Activated CD8-positive, alpha-beta memory T cell treated with anti-CD3 and anti-CD28 coated beads, Interleukin-2, amount 50 U/mL, for 24 hours (primary cell): ENCODE data around the gene BUB1B.

ENCODE experiments used
- DNase-seq: peaks from one replicate; pipeline ENCODE4 v3.0.0-alpha.2; 2020; ENCODE audit errors: extremely low read depth

Gene BUB1B

DNA sequence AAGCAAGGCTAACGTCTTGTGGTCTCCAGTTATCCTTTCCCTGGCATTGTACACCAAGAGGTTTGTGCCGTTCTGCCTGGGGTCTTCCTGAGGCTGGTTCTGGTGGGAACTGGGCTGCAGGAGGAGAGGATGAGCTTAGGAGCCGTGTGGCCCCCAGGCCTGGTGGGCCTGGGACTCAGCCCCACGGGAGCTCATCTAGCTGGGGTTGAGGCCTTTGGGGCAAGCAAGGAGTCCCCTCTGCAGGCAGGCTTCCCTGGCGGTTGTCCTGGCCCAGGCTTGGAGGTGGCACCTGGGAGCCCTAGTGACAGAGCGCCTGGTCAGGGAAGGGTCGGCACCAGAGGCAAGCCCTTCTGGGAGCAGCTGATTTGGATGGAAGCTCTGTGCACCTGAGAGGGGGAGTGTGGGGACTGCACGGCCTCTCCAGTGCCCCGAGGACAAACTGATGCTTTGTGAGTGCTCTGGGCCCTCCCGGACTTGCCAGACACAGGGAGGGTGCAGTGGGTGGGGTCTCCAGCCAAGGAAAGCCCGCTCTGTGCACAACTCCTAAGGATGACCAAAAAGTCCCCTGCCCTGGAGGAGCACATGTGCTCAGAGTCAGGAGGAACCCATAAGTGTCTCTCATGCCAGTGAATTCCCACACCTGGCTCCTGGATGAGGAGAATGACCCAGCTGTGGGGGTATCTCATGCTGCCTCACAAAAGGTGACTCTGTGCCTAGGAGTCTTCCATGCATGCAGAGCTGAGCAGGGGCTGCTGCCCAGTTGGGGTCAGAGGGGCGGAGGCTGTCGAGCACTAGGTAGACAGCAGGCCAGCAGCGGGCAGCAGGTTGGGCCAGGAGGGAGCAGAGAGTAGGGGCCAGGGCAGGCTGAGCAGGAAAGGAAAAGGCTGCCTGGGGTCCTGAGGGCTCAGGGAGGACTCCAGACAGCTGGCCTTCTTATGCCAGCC lies 80.7 kb downstream of the BUB1B start:
- DNase-seq = no peak

DNA sequence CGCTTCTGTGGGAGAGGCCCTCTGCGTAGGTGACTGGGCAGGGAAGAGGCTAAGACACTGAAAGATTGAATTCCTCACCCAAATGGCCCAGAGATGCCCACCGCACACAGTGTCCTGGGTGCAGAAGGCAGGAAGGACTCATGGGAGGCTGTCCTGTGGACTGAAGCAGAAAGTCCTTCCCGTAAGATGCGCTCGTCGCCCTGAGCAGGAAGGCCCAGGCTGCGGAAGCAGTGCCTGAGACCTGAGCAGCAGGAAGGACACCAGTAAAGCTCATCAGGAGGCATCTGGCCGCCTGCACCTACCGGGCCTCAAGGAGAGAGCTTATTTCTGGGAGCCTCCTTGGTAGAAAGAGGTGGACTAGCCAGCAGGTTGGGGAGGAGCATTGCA lies 81.3 kb downstream of the BUB1B start:
- DNase-seq = no peak

DNA sequence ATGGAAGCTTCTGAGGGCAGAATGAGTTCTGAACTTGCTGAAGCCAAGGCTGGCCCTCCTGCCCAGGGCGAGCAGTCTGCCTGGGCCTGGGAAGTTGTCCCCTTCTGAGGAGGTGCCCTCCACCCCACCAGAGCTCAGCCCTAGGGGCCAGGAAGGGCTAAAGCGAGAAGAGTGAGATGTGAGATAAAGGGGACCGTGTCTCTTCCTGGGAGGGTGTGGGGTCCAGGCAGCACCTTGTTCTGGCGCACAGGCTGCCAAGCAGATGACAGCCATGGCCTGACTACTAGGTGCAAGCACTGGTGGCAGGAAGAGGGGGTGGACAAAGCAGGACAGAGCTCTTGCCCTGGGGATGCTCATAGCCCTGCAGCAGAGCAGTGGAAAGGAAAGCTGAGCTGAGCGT lies 81.7 kb downstream of the BUB1B start:
- no peak for DNase-seq

DNA sequence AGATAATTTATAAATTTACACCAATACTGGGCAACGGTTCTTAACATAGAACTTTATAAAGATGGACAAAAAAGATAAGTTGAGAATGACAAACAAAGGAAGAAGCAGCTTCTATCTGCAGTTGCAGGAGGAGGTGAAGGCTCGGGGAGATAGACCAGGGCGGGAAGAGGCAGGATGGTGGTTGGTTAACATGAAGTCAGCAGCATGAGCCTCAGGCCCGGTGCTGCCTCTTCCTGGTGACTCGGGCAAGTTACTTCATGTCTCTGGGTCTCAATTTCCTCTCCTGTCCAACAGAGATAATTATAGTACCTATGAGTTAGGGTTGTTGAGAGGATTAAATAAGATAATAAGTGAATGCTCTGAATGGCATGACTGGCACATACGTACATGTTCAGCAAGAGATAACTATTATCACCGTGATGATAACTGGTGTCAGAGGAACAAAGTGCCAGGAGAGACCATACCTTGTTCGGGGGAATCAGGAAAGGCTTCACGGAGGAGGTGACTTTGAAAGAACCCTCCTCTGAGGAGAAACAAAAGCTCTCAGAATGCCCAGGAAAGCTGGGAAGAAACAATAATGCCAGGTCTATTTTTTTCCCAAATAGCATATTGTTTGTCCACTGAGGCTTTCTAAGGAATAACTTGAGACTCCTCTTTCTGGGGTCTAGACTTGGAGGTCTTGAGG lies 82.4 kb downstream of the BUB1B start:
- DNase-seq = no peak

DNA sequence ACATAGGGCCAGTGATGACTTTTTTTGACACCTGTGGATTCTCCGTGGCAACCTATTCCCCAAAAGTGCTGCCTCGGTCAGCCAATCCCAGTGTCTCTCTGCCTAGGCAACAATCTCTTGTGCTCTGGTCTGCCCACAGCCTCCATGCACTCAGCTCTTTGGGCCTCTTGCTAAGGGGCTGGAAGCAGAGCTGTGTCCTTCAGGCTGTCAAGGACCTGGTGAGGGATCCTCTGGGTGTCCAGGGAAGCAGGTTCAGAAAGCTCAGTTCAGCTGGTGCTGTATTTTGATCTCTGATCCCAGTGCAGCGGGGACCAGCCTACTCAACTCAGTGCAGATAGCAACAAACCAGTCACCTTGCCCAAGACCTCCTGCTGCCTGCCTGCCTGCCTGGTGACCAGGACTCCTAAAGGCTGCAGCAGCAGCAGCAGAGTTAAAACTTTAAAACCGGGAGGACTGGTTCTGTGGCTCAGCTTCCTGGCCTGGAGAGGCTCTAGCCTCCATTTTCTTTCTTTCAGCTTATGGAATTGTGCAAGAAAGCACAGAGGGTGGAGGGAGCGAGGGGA lies 84.2 kb downstream of the BUB1B start:
- no peak for DNase-seq

DNA sequence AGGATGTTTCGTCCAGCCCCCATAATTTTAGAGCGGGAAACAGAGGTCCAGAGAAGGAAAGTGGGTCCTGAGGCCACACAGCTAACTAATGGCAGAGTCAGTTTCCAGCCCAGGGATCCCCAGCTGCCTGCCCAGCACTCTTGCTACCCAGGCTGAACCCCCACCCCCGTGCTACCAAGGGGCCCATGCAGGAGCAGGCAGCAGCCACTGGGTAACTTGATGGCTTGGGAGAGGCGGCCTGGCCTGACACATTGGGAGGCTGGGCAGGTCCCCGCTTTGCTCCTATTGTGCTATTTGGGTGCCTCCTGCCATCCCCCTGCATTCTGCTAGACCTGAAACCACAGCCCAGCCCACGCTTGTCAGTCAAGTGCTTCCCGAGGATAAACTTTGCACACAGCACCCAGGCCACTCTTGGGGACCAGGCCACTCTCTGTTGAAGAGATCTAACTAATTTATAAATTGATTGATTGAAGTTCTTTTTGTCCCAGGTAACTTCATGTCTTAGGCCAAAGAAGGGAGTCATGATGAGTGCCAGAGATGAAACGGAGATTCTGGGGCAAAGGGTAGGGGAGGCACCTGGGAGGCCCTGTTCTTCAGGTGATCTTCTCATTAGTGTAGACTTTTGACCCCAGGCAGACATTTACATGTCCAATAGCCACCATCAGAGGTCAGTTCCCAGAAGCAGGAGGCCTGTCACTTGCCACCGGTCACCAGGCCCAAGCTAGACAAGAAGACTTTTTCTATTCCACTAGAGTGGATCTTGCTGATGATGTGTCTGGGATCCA lies 85.0 kb downstream of the BUB1B start:
- no peak for DNase-seq

DNA sequence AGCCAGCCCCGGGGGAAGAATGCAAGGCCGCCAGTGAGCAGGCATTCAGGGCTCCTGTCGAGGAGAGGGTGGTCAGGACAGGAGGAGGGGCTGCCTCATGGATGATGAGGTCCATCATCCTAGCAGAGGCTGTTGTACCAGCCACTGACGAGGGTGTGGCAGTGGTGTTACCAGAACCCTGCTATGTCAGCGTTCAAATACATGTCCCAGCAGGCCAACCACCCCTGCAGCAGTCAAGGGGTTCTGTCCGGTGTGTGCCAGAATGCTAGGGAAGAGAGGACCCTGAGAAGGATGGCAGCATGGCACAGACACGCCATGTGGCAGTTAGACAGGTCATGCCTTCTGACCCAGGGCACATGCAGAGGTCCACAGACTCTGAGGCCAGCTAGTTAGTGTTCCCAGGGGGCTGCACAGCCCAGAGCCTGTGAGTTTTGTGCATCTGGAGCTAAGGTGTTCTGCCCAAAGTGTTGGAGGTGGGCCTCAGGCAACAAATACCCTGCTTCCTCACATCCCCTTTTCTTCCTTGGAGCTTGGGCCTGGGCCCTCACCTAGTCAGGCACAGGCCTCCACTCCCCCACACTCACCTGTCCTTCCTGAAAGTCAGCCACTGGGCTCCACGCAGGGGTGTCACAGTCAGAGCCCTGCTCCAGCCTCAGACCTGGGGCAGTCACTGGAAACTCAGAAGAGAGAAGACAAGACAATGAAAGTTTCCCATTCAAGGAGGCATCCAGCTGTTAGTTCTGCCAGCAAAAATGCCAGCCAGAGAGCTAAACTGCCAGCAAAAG lies 85.8 kb downstream of the BUB1B start:
- no peak for DNase-seq

DNA sequence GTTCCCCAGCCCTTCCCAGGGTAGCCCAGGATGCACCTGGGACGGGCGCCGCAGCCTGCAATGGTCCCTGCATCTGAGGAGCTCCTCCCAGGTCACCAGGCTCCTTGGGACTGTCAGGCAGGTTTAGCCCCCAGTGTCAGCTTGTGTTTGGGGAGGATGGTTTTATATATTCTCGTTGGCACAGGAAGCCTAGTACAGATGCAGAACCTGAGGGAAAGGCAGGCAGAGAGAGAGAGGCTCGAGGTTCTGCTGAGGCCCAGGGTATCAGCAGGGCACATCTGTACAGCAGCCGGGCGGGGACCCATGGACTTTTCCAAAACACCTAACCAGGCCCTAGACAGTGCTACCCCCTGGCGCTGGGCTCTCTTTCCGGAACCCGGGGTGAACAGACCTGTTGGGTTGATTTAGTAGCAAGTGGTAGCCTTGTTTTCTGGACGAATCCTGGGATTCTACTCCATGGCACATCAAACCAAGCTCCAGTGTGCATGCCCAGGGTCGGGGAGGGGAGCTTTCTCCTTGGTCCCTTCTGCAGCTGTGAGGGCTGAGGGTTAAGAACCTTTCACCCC lies 86.6 kb downstream of the BUB1B start:
- DNase-seq = no peak

DNA sequence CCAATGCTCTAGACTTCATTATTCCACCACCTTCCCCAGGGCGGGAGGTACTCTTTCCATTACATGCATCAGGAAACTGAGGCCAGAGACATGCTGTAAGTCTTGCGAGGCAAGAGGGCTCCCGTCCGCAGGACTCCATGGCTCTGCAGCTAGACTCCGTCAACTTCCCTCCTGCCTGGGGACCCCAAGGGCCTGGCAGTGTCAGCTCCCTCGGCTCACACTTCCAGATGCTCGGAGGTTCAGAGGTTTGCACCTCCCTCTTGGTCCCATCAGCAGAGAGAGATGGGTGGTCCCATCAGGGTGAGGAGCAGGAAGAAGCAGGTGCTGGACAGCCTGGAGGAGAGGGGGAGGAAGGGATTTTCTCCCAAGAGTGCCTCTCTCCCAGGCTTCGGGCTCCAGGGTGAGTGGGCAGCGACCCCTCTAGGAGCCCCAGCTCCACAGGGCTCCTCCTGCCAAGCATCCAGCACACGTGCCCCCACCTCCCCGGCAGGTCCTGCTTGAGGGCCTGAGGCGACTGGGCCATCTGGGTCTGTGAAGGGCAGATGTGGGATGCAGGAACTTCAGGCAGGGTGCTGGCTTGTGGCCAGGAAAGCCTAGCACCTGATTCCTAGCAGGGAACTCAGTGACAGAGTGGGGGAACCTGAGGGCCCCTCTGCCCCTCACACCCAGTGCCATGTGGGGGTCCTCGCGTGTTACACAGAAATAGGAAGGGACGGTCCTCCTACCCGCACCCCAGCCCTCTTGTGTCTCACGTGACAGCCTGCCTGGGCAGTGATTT lies 87.3 kb downstream of the BUB1B start:
- no peak for DNase-seq

DNA sequence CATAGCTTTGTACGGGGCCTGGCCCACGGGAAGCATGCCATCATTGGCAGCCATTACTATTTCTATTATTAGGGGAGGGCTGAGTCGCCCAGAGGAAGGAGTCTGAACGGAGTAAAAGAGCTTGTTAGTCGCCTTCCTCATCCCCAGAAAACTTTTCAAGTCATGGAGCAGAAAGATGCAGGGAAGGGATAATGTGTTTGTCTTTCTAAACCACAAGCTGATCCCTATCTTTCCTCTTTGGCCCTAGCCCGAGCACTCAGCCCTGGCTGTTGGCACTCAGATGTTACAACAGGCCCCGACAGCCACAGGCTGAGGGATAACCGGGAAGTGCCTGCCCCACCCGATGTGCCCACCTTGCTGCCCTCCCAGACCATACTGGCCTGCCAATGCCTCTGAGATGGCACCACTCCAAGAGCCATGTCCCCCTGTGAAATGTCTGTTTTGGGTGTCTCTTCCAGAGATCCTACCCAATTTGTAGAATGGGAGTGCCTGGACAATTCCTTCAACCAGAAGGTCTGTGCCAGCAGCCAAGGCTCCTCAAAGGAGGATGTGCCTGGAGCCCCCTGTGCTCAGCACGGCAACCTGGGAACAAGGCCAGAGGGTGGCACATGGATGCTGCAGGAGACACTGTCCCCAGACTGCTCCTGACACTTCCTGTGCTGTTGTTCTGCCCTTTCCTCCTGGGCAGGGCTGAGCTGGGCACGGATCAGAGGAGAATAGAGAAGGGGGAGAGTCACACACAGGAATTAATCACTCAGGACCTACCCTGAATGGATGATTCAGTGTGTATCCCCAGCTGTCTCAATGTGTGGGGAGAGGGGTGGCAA lies 88.8 kb downstream of the BUB1B start:
- no peak for DNase-seq

DNA sequence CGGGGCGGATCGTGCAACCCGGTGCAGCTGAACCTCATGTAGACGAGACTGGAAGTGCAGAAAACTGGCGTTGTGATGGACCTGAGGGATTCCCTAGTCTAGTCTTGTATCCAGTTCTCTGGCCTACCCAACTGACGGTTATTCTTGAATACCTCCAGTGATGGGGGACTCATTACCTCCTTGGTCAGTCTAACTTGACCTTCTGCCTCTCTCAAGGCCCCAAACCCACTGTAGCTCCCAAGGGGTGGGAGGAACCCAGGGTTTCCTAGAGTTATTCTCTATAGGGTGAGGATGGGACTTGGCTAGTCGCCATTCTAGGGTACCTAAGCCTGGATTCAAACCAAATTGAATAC lies 89.4 kb downstream of the BUB1B start:
- no peak for DNase-seq

DNA sequence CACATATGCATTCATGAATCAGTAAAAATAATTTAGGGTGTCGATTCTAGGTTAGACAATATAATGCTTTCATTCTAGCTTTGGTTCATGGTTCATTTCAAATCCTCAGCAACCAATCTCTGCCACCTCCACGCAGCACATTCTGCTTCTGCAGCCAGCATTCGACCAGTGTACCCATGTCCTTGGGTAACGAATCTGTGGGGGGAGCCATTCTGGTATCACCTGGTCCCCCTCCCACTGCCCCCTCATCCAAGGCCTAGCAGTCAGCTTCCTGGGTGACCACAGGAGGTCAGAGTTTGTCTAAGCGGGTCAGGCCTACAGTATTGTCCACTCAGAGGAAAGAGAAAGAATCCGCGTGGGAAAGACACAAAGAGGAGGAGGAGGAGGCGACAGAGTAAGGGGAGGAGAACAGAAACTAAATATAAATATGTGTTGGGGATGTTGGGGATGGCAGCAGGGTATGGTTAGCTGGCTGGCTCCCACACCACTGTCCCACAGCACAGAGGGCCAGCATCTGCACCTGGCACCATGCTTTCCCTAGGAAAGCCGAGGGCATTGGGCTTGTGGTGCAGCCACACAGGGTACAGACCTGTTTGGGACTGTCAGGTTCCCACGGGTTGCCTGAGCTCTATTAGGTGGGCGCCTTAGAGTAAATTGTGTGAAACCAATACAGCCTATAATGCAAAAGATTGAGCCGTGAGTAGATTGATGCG lies 90.1 kb downstream of the BUB1B start:
- no peak for DNase-seq

DNA sequence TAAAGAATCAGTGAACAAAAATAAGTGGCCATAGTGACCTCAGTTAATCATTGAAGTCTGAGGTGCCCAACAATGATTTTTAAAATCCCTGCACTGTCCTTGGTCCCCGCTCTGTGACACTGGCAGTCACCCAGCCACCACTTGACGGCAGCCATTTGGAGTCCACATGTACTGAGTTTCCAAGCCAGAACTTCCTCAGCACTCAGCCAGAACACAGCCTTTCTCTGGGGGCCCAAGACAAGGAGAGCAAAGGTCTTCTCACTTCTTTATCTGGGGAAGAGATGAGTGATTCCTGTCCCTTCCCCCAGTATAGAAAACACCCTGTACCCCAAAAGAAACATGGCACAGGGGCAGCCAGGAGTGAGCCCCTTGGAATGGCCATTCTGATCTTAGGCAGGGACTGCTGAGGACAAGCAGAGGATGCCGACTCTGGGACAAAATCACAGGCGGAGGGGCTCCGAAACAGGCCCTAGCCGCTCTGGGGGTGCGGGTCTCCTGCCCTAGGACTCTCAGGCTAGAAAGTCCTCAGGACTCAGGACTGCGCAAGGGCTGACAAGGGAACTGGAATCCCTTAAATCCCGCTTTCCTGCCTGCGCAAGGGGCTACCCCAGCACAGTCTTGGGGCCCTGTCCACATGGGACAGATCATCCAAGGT lies 90.7 kb downstream of the BUB1B start:
- no peak for DNase-seq

DNA sequence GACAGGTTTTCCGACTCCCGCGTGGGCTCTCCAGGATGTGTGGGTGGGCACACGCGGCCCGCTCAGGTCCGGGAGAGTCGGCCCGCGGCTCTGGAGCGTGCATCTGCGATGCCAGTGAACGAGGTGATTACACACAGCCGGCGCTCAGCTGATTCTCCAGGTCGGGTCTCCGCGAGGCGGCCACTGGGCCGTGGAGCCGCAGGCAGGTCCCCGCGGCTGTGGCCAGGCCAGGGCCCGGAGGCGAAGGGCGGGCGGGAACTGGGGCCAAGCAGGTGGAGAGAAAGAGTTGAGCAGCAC lies 91.2 kb downstream of the BUB1B start:
- no peak for DNase-seq

DNA sequence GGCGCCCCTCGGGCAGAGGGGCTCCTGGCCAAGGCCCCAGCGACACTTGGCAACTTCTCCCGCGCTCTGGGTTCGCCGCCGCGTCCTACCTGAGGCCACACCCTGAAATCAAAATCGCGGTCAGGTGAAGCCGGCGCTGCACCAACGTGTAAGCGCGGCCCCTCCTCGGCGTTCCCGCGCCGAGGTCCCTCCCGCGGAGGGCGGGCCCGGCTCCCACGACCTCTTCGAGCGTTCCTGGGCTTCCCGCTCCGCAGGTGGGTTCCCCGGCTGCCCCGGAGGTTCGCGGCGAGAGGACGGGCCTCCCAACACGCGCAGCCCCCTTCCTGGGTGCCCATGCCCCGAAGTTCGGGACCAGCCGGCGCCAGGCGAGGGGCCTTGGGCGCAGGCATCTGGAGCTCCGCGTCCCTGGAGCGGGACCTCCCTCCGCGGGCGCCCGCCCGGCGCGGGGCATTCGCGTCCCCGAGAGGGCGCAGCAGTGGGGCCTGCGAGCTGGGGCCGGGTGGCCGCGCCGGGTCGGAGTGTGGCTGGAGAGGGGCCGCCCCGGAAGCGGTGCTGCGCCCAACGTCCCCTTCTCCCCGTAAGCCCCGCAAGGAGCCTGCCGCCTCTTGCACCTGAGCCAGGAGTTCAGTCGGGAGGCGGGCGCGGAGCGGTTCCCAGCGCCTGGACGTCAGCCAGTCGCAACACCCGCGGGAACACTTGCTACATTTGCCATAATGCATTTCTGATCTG lies 91.7 kb downstream of the BUB1B start:
- no peak for DNase-seq

DNA sequence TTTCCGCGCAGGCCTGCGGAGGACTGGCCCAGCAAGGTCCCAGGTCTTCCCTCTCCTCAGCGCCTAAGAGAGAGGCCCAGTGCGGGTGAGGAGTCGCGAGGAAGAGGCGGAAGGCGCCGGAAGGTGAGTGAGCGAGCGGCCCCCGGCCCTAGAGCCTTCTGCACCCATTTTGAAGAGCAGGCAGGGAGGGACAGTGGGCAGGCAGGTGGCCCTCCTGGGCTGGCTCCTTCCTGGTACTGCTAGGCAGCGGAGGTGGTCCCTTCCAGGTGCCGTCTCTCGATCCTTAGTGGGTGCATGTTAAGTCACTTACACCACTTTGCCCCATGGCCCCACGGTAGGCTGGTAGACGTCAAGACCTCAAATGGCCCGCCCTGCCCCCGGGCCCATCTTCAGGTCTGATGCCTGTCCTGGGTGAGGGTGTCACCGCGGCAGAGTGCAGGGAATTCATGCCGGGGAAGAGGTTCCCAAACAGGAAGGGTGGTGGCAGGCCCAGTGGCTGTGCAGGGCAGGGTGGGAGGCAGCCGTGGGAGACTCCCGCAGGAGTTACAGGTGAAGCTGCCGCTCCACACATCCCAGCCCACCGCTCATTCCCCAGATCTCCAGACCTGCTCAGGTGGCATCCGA lies 92.4 kb downstream of the BUB1B start:
- no peak for DNase-seq

DNA sequence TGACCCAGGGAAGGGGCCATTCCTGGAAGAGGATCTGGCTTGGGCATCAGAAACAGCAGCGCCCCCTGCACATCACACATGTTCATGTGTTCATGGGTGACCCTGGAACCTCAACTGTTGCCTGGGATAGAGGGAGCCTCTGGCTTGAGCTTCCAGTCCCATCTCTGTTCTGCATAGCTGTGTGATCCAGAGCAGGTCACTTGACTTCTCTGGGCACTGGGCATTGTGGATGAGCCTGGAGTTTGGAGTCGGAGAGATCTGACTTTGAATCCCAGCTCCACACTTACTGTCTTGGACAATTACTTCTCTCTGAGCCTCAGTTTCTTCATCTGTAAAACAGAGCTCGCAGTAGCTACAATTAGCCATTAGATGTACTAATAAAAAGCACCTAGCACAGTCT lies 93.6 kb downstream of the BUB1B start:
- no peak for DNase-seq
